K562 (cell line): ENCODE measurements around the gene AHSA1. TPM values are rescaled to one million over a fixed set of nuclear protein-coding genes. Genes with fewer than 3 reads are reported as not detected.

Source experiments
- ATAC-seq: fragments of 200-7000 bp; cut with Tn5 transposase; 3 replicates; pipeline ENCODE4 v1.9.1; 2020; ENCODE audit warnings: moderate library complexity
- BruUV-seq: library from RNA; stranded (reverse); fragments of 400-500 nt; replicated peaks from 2 replicates; lab custom pipeline; 2021; lab: Mats Ljungman, UMichigan
- CTCF ChIA-PET: fragments of 300-600 bp; formaldehyde crosslinking; extraction: SDS; loops from one replicate; lab custom pipeline; 2021; ENCODE audit warnings: low intra/inter-chr PET ratio; lab: Yijun Ruan, JAX
- POLR2A ChIA-PET: fragments of 300-600, 350-650 bp; sonication (Branson Sonifier 250); formaldehyde crosslinking; extraction: SDS; loops from one replicate; lab custom pipeline; 2021; ENCODE audit warnings: antibody characterized with exemption, inconsistent platforms; lab: Yijun Ruan, JAX
- DNase-seq, 4 experiments: peaks; one replicate each; pipeline versions ENCODE4 v3.0.0 to v3.0.0-alpha.2; 2011 to 2018; ENCODE audit warnings: low spot score in 3 of 4, mixed read lengths in 3 of 4; ENCODE audit errors: extremely low read depth in 1 of 4
- FAIRE-seq: peaks from 2 replicates; lab custom pipeline; 2011; peaks lifted over from hg19 to GRCh38; lab: Jason Lieb, UNC
- H2AFZ ChIP-seq: 2 replicates; pipeline ENCODE4 v1.6.0; 2011; ENCODE audit warnings: low read depth, low read length, control low read depth, inconsistent platforms
- H3K27ac ChIP-seq: fragments of 200-600 bp; 3 replicates; pipeline ENCODE4 v1.8.0; 2011; ENCODE audit warnings: low read depth, mild to moderate bottlenecking, control low read depth, inconsistent platforms, low read length, moderate library complexity, mixed read lengths; ENCODE audit errors: extremely low read depth
- H3K27me3 ChIP-seq, 2 experiments: fragments of 300-600 bp in 1 of 2; 2 replicates in 1 of 2; 3 replicates in 1 of 2; pipeline versions ENCODE4 v1.6.0 to v1.8.0; 2011; ENCODE audit warnings: inconsistent platforms in 2 of 2, low read length in 2 of 2, mild to moderate bottlenecking in 1 of 2, mixed read lengths in 1 of 2, moderate library complexity in 1 of 2; ENCODE audit not compliant: control insufficient read depth in 2 of 2, insufficient read depth in 2 of 2
- H3K36me3 ChIP-seq: fragments of 300-600 bp; 3 replicates; pipeline ENCODE4 v1.8.0; 2011; ENCODE audit warnings: mild to moderate bottlenecking, low read length, inconsistent platforms; ENCODE audit not compliant: control insufficient read depth, insufficient read depth
- H3K4me1 ChIP-seq, 2 experiments: fragments of 200-600 bp in 1 of 2; replicated peaks in 1 of 2; 2 replicates in 1 of 2; 3 replicates in 1 of 2; pipeline versions ENCODE4 v1.5.1 to v1.8.0; 2011; ENCODE audit warnings: inconsistent platforms in 2 of 2, low read length in 2 of 2, mild to moderate bottlenecking in 1 of 2, mixed read lengths in 1 of 2, moderate library complexity in 1 of 2; ENCODE audit not compliant: control insufficient read depth in 2 of 2, insufficient read depth in 2 of 2
- H3K4me2 ChIP-seq: 2 replicates; pipeline ENCODE4 v1.6.1; 2011; ENCODE audit warnings: low read length, control low read depth, inconsistent platforms, mixed read lengths; ENCODE audit not compliant: insufficient read depth
- H3K4me3 ChIP-seq: fragments of 200-600 bp; sonication (generic), shearing (Covaris generic); 2 replicates; pipeline ENCODE4 v1.5.1; 2016; ENCODE audit warnings: control low read depth, inconsistent platforms
- H3K79me2 ChIP-seq: fragments of 200-600 bp; 3 replicates; pipeline ENCODE4 v1.8.0; 2011; ENCODE audit warnings: low read length, inconsistent platforms; ENCODE audit not compliant: control insufficient read depth, insufficient read depth
- H3K9ac ChIP-seq, 2 experiments: 2 replicates each; pipeline versions ENCODE4 v1.6.0 to v1.6.1; 2011; ENCODE audit warnings: low read depth in 2 of 2, low read length in 2 of 2, control low read depth in 1 of 2, inconsistent platforms in 1 of 2, mild to moderate bottlenecking in 1 of 2, mixed read lengths in 1 of 2; ENCODE audit not compliant: insufficient read depth in 1 of 2
- H3K9me1 ChIP-seq: one replicate; pipeline ENCODE4 v1.6.0; 2011; ENCODE audit warnings: inconsistent platforms, mild to moderate bottlenecking, low read length, moderate library complexity; ENCODE audit not compliant: control insufficient read depth, insufficient read depth
- H3K9me3 ChIP-seq: replicated peaks from 2 replicates; pipeline ENCODE4 v1.5.1; 2011; ENCODE audit warnings: low read depth, low read length, inconsistent platforms; ENCODE audit not compliant: control insufficient read depth, insufficient read depth
- H4K20me1 ChIP-seq: replicated peaks from 2 replicates; pipeline ENCODE4 v1.6.1; 2011; ENCODE audit warnings: low read length, inconsistent platforms, mixed read lengths; ENCODE audit not compliant: control insufficient read depth, insufficient read depth
- CHCHD3 ChIP-seq: fragments of 250-450 bp; sonication (Bioruptor Pico); IDR thresholded peaks from 2 replicates; pipeline ENCODE4 v2.1.2; 2022; ENCODE audit warnings: mild to moderate bottlenecking
- ERF ChIP-seq: fragments of 450-650 bp; formaldehyde crosslinking; IDR thresholded peaks from 2 replicates; pipeline ENCODE4 v1.4.0; 2020; ENCODE audit warnings: mild to moderate bottlenecking, mixed read lengths
- FOXP1 ChIP-seq: sonication (generic); formaldehyde crosslinking; IDR thresholded peaks from 2 replicates; pipeline ENCODE4 v1.8.0; 2022; ENCODE audit warnings: mild to moderate bottlenecking, missing genetic modification reagents
- GABPA ChIP-seq: fragments of 200-800 bp; sonication (Bioruptor generic); conservative IDR thresholded peaks from 2 replicates; pipeline ENCODE4 v1.6.1; 2016; ENCODE audit warnings: low read depth, missing genetic modification characterization, missing compliant biosample characterization
- JUNB ChIP-seq: fragments of 450-650 bp; formaldehyde crosslinking; conservative IDR thresholded peaks from 2 replicates; pipeline ENCODE4 v1.4.0; 2020; ENCODE audit warnings: mild to moderate bottlenecking
- RAD21 ChIP-seq, 2 experiments: fragments of 250-450 bp in 1 of 2; fragments of 450-650 bp in 1 of 2; sonication (Bioruptor Pico) in 1 of 2; formaldehyde crosslinking in 1 of 2; IDR thresholded peaks in 1 of 2; conservative IDR thresholded peaks in 1 of 2; 2 replicates each; pipeline versions ENCODE4 v1.4.0 to v1.8.0; 2020 to 2022; ENCODE audit warnings: mild to moderate bottlenecking in 2 of 2, moderate library complexity in 1 of 2
- RBM25 ChIP-seq: fragments of 200-400 bp; formaldehyde crosslinking; IDR thresholded peaks from 2 replicates; pipeline ENCODE4 v1.6.1; 2018; ENCODE audit warnings: low read length, low read depth, moderate library complexity; ENCODE audit not compliant: severe bottlenecking
- SMARCA5 ChIP-seq: fragments of 450-650 bp; IDR thresholded peaks from 2 replicates; pipeline ENCODE4 v1.6.1; 2016
- SMC3 ChIP-seq: conservative IDR thresholded peaks from 2 replicates; pipeline ENCODE4 v1.6.1; 2011; ENCODE audit warnings: low read depth, low read length, improper control_type of control experiment; ENCODE audit not compliant: insufficient read depth
- ZNF134 ChIP-seq: fragments of 250-450 bp; sonication (Bioruptor Pico); conservative IDR thresholded peaks from 2 replicates; pipeline ENCODE4 v1.4.0; 2020
- ZNF444 ChIP-seq: fragments of 250-450 bp; sonication (Bioruptor Pico); IDR thresholded peaks from 2 replicates; pipeline ENCODE4 v1.4.0; 2020; ENCODE audit warnings: mild to moderate bottlenecking, moderate library complexity
- ZNF830 ChIP-seq: fragments of 250-450 bp; sonication (Bioruptor Pico); IDR thresholded peaks from 2 replicates; pipeline ENCODE4 v1.5.0; 2021; ENCODE audit warnings: mild to moderate bottlenecking
- WGBS: fragments of 100-300 bp; shearing (Covaris generic); methylation state at CpG from one replicate; pipeline ENCODE4 v1.1.6; 2016; ENCODE audit warnings: low coverage, mixed read lengths; ENCODE audit not compliant: insufficient coverage; ENCODE audit errors: missing lambda C conversion rate; 5-methylcytosine and 5-hydroxymethylcytosine counted together
- in situ Hi-C: fragments of 300-500 bp; cut with MboI; formaldehyde crosslinking; loops from 4 replicates; pipeline ENCODE4 v1.15.0; 2018; ENCODE audit warnings: inconsistent platforms, mixed read lengths
- intact Hi-C: fragments of 100-400 bp; cut with micrococcal nuclease; formaldehyde crosslinking; loops from 2 replicates; pipeline ENCODE4 v1.14.2; 2022
- polyA plus RNA-seq, 8 experiments: library from polyadenylated mRNA; depleted of rRNA in 4 of 8; stranded (reverse) in 5 of 8; unstranded in 3 of 8; fragments of >200 nt; fragmentation: Nextera tagmentation in 2 of 8; fragmentation: Illumina TruSeq in 1 of 8; extraction: Ambion mirVana in 2 of 8; extraction: Trizol in 1 of 8; gene quantifications; 2 replicates each; pipeline versions ENCODE4 v1.2.1 to v1.2.3, GENCODE V29; 2011 to 2014; ENCODE audit warnings: inconsistent platforms in 1 of 8, missing spikeins in 1 of 8
- total RNA-seq, 7 experiments: library from RNA; depleted of rRNA in 6 of 7; stranded (reverse); fragments of >200 nt in 6 of 7; fragmentation: Illumina TruSeq in 2 of 7; extraction: Trizol in 2 of 7; gene quantifications; 2 replicates each; pipeline versions ENCODE4 v1.2.1 to v1.2.3, GENCODE V29; 2011 to 2021; ENCODE audit warnings: low replicate concordance in 1 of 7
- TF ChIP-seq, protein P1 (sequence below): fragments of 450-650 bp; IDR thresholded peaks from 2 replicates; pipeline ENCODE4 v1.6.1; 2016; ENCODE audit warnings: borderline replicate concordance
- TF ChIP-seq, protein P2 (sequence below): fragments of 450-650 bp; IDR thresholded peaks from 2 replicates; pipeline ENCODE4 v1.6.1; 2018; ENCODE audit not compliant: partially characterized antibody
- TF ChIP-seq, protein P3 (sequence below): fragments of 150-350 bp; IDR thresholded peaks from 2 replicates; pipeline ENCODE4 v1.6.1; 2014; ENCODE audit warnings: low read depth, mild to moderate bottlenecking, low read length, borderline replicate concordance

AHSA1 gene
- total and polyA plus RNA-seq, 9 of the 15 experiments (the other 6 are each of a cell fraction or from before 2014, with no cell fraction given), result 41.4 to 317 (median 184) TPM

DNA sequence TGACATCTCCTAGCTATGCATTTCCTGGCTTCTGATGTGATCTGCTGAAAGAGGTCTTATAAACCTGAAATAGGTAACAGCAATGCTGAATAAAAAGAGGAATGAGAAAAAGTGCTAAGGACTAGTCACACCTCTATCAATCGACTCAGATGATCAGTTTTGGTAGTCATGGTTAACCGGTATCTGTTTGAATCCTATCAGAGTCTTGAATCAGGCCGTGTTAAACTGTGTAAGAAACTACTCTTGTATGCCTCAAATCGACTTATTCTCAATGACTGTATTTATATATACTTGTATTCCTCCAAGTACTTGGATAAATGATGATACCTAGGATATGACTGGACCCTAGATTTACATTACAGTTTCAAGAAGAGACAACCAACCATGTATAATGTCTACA lies 51.5 kb downstream of the AHSA1 start:
- no peak for FAIRE-seq
- H3K27ac ChIP-seq, result no peak overlapping the region
- in situ Hi-C loops (no loop called here), intact Hi-C loops (no loop called here)
- H3K36me3 ChIP-seq, result peaks cover 24% of the 10 kb centered on the region; the same call in 2 of the 3 replicates
- H3K4me3 ChIP-seq, result no peak overlapping the region
- no peak overlapping the region for H2AFZ ChIP-seq
- H3K4me2 ChIP-seq, result no peak overlapping the region
- no peaks in the 10 kb centered on the region for H3K9me1 ChIP-seq
- no peaks in the 10 kb centered on the region for H4K20me1 ChIP-seq
- no peak for DNase-seq
- BruUV-seq, result no TSS peak
- CTCF ChIA-PET, result no interaction called here
- H3K9ac ChIP-seq, result no peak overlapping the region
- no peak for ATAC-seq
- POLR2A ChIA-PET, result no interaction called here
- WGBS, result 55% methylated on average over 4 of the region's 4 CpGs
- no peaks in the 10 kb centered on the region for H3K79me2 ChIP-seq
- no peaks in the 10 kb centered on the region for H3K27me3 ChIP-seq
- H3K9me3 ChIP-seq, result no peaks in the 10 kb centered on the region
- no peaks in the 10 kb centered on the region for H3K4me1 ChIP-seq
- TF ChIP-seq ZNF134, result no peak
- TF ChIP-seq, protein P1, sequence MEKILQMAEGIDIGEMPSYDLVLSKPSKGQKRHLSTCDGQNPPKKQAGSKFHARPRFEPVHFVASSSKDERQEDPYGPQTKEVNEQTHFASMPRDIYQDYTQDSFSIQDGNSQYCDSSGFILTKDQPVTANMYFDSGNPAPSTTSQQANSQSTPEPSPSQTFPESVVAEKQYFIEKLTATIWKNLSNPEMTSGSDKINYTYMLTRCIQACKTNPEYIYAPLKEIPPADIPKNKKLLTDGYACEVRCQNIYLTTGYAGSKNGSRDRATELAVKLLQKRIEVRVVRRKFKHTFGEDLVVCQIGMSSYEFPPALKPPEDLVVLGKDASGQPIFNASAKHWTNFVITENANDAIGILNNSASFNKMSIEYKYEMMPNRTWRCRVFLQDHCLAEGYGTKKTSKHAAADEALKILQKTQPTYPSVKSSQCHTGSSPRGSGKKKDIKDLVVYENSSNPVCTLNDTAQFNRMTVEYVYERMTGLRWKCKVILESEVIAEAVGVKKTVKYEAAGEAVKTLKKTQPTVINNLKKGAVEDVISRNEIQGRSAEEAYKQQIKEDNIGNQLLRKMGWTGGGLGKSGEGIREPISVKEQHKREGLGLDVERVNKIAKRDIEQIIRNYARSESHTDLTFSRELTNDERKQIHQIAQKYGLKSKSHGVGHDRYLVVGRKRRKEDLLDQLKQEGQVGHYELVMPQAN, result no peak
- no peak for TF ChIP-seq ZNF444 (CRISPR knock-in tag)
- TF ChIP-seq, protein P2, sequence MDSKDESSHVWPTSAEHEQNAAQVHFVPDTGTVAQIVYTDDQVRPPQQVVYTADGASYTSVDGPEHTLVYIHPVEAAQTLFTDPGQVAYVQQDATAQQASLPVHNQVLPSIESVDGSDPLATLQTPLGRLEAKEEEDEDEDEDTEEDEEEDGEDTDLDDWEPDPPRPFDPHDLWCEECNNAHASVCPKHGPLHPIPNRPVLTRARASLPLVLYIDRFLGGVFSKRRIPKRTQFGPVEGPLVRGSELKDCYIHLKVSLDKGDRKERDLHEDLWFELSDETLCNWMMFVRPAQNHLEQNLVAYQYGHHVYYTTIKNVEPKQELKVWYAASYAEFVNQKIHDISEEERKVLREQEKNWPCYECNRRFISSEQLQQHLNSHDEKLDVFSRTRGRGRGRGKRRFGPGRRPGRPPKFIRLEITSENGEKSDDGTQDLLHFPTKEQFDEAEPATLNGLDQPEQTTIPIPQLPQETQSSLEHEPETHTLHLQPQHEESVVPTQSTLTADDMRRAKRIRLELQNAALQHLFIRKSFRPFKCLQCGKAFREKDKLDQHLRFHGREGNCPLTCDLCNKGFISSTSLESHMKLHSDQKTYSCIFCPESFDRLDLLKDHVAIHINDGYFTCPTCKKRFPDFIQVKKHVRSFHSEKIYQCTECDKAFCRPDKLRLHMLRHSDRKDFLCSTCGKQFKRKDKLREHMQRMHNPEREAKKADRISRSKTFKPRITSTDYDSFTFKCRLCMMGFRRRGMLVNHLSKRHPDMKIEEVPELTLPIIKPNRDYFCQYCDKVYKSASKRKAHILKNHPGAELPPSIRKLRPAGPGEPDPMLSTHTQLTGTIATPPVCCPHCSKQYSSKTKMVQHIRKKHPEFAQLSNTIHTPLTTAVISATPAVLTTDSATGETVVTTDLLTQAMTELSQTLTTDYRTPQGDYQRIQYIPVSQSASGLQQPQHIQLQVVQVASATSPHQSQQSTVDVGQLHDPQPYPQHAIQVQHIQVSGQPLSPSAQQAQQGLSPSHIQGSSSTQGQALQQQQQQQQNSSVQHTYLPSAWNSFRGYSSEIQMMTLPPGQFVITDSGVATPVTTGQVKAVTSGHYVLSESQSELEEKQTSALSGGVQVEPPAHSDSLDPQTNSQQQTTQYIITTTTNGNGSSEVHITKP, result no peak
- no peak for TF ChIP-seq RBM25
- TF ChIP-seq SMARCA5, result no peak
- TF ChIP-seq ZNF830 (CRISPR knock-in tag), result no peak
- TF ChIP-seq RAD21 (CRISPR knock-in tag; conservative IDR thresholded peaks at IDR 0.05 in 1 of 2, IDR thresholded peaks at IDR 0.05 in 1 of 2), result no peak
- TF ChIP-seq FOXP1 (CRISPR knock-in tag), result no peak
- no peak for TF ChIP-seq CHCHD3 (CRISPR knock-in tag)
- TF ChIP-seq SMC3, result no peak
- no peak for TF ChIP-seq GABPA (tag)
- TF ChIP-seq JUNB (CRISPR knock-in tag), result no peak
- TF ChIP-seq, protein P3, sequence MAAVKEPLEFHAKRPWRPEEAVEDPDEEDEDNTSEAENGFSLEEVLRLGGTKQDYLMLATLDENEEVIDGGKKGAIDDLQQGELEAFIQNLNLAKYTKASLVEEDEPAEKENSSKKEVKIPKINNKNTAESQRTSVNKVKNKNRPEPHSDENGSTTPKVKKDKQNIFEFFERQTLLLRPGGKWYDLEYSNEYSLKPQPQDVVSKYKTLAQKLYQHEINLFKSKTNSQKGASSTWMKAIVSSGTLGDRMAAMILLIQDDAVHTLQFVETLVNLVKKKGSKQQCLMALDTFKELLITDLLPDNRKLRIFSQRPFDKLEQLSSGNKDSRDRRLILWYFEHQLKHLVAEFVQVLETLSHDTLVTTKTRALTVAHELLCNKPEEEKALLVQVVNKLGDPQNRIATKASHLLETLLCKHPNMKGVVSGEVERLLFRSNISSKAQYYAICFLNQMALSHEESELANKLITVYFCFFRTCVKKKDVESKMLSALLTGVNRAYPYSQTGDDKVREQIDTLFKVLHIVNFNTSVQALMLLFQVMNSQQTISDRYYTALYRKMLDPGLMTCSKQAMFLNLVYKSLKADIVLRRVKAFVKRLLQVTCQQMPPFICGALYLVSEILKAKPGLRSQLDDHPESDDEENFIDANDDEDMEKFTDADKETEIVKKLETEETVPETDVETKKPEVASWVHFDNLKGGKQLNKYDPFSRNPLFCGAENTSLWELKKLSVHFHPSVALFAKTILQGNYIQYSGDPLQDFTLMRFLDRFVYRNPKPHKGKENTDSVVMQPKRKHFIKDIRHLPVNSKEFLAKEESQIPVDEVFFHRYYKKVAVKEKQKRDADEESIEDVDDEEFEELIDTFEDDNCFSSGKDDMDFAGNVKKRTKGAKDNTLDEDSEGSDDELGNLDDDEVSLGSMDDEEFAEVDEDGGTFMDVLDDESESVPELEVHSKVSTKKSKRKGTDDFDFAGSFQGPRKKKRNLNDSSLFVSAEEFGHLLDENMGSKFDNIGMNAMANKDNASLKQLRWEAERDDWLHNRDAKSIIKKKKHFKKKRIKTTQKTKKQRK, result no peak
- TF ChIP-seq ERF (CRISPR knock-in tag), result no peak
